Right lobe of liver (tissue), 6 donors: ENCODE measurements around the gene RAP2B. TPM values are rescaled to one million over a fixed set of nuclear protein-coding genes. Genes with fewer than 3 reads are reported as not detected.

Experiments
- ATAC-seq, 4 donors: fragments of 200-7000 bp; cut with Tn5 transposase; one replicate each; pipeline ENCODE4 v1.9.1; 2020; ENCODE audit warnings: mild to moderate bottlenecking in 4 of 4, moderate library complexity in 4 of 4
- DNase-seq, 3 donors: peaks; one replicate each; pipeline ENCODE4 v3.0.0-alpha.2; 2020
- H3K27ac ChIP-seq, 3 donors: fragments of 200-600 bp; one replicate each; pipeline ENCODE4 v1.8.0; 2022
- H3K27me3 ChIP-seq, 2 donors: fragments of 200-600 bp; one replicate each; pipeline ENCODE4 v1.8.0; 2022
- H3K36me3 ChIP-seq, 4 donors: fragments of 200-600 bp; sonication (generic) in 1 of 4; one replicate each; pipeline versions ENCODE4 v1.5.1 to v1.8.0; 2017 to 2022; ENCODE audit warnings: control low read depth in 1 of 4
- H3K4me1 ChIP-seq, 4 donors: fragments of 200-600 bp; sonication (generic) in 1 of 4; one replicate each; pipeline versions ENCODE4 v1.5.1 to v1.8.0; 2017 to 2022; ENCODE audit warnings: control low read depth in 1 of 4
- H3K4me3 ChIP-seq, 3 donors: fragments of 200-600 bp; one replicate each; pipeline ENCODE4 v1.8.0; 2022
- H3K9me3 ChIP-seq, 4 donors: fragments of 200-600 bp; sonication (generic) in 1 of 4; one replicate each; pipeline versions ENCODE4 v1.5.1 to v1.8.0; 2017 to 2022; ENCODE audit warnings: control low read depth in 1 of 4
- POLR2A ChIP-seq: fragments of 450-650 bp; IDR thresholded peaks from one replicate; pipeline ENCODE4 v1.6.1; 2017; ENCODE audit warnings: antibody characterized with exemption, mild to moderate bottlenecking
- WGBS: methylation state at CpG from one replicate; pipeline ENCODE4 v1.1.6; 2018; ENCODE audit warnings: low coverage, low lambda C conversion rate; ENCODE audit not compliant: insufficient coverage; ENCODE audit errors: missing lambda C conversion rate; 5-methylcytosine and 5-hydroxymethylcytosine counted together
- intact Hi-C, 2 donors: fragments of 100-400 bp; cut with DNase I; formaldehyde crosslinking; loops; one replicate each; pipeline versions ENCODE4 v1.11.2 to v1.14.1; 2022
- total RNA-seq, 6 experiments: library from RNA; depleted of rRNA in 2 of 6; stranded (reverse); fragments of >200 nt in 2 of 6; fragmentation: NEBNext Ultra II Directional in 3 of 6; extraction: Animal tissue kit (Norgen Biotek cat#: 25700) in 3 of 6; gene quantifications; one replicate each; pipeline versions ENCODE4 v1.1.0 to v1.2.4, GENCODE V29; 2016 to 2023
- TF ChIP-seq, protein P1 (sequence below), 4 donors: fragments of 200-600 bp in 3 of 4; fragments of 450-650 bp in 1 of 4; IDR thresholded peaks; one replicate each; pipeline versions ENCODE4 v1.5.1 to v1.8.0; 2016 to 2022; ENCODE audit warnings: antibody characterized with exemption in 4 of 4, mild to moderate bottlenecking in 2 of 4
- donor health status: DM: no; HTN: yes; CAD: no.
- donor health status: DM: no; HTN: no; CAD: no.
- donor health status: DM: no; HTN: no; CAD: no.
- donor health status: DM: no; HTN: yes; CAD: no.
- donor health status: DM: no; HTN: yes; CAD: no.

Gene RAP2B
- total RNA-seq, 6 experiments from 2014 or later, result 2.4 to 17.6 (median 4.5) TPM

DNA sequence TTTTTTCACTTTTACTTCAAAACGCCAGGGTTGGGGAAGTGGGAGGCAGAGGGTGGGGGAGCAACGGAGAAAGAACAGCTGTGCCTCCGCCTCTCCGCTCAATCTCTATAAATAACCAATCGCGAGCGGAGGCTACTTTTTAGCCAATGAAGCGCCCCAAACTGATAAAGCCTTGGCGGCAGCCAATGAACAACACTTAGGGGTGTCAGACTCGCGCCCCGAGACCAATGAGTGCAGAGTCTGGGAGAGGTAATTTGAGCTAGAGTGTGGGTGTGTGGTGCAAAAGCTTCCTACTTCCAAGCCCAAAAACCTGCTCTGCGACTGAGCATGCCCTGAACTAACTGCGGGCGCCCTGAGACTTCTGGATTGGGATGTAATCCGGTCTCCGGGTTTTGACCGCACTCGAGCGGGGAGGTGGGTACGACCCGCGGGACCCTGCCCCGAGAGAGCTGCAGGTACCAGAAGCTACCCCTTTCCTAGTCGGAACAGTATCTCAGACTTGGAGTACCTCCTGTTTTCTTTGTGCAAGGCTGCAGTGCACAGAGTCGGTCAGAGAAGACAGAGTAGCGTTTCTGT is 800 bp upstream of the RAP2B start:
- H3K27ac ChIP-seq, result peak overlapping the region; percentile 78 to 96 (median 86)
- no peaks in the 10 kb centered on the region for H3K9me3 ChIP-seq
- H3K4me1 ChIP-seq, result peaks cover 0 to 21% (median 3%) of the 10 kb centered on the region in 4 donors
- ATAC-seq, result peak; percentile 70 to 90 (median 80)
- intact Hi-C loops, result no loop called here
- H3K4me3 ChIP-seq, result peak overlapping the region; percentile 82 to 86 (median 82)
- peak; percentile 93 to 96 (median 94) for DNase-seq
- H3K27me3 ChIP-seq, result no peaks in the 10 kb centered on the region
- no peaks in the 10 kb centered on the region for H3K36me3 ChIP-seq
- TF ChIP-seq POLR2A, result peak; percentile 80
- TF ChIP-seq, protein P1, sequence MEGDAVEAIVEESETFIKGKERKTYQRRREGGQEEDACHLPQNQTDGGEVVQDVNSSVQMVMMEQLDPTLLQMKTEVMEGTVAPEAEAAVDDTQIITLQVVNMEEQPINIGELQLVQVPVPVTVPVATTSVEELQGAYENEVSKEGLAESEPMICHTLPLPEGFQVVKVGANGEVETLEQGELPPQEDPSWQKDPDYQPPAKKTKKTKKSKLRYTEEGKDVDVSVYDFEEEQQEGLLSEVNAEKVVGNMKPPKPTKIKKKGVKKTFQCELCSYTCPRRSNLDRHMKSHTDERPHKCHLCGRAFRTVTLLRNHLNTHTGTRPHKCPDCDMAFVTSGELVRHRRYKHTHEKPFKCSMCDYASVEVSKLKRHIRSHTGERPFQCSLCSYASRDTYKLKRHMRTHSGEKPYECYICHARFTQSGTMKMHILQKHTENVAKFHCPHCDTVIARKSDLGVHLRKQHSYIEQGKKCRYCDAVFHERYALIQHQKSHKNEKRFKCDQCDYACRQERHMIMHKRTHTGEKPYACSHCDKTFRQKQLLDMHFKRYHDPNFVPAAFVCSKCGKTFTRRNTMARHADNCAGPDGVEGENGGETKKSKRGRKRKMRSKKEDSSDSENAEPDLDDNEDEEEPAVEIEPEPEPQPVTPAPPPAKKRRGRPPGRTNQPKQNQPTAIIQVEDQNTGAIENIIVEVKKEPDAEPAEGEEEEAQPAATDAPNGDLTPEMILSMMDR (IDR thresholded peaks at IDR 0.05), result no peak
- WGBS, result 0% methylated on average over 24 of the region's 27 CpGs

GRCh38 chr3:153162513-153163392 is 727 bp downstream of the RAP2B start:
- no peaks in the 10 kb centered on the region for H3K36me3 ChIP-seq
- peak overlapping the region; percentile 73 to 96 (median 91) for H3K27ac ChIP-seq
- no peak for TF ChIP-seq POLR2A
- TF ChIP-seq, protein P1 (IDR thresholded peaks at IDR 0.05), result no peak
- WGBS, result 1% methylated on average over 16 of the region's 86 CpGs
- peak; percentile 45 to 68 (median 51) for DNase-seq
- peak in 2 of 4 donors; percentile 2 to 4 for ATAC-seq
- intact Hi-C loops, result no loop called here
- peak overlapping the region; percentile 82 to 86 (median 82) for H3K4me3 ChIP-seq
- no peaks in the 10 kb centered on the region for H3K27me3 ChIP-seq
- peaks cover 0 to 21% (median 3%) of the 10 kb centered on the region in 4 donors for H3K4me1 ChIP-seq
- H3K9me3 ChIP-seq, result no peaks in the 10 kb centered on the region

- no peaks in the 10 kb centered on the region for H3K36me3 ChIP-seq
- peak overlapping the region; percentile 82 to 86 (median 82) for H3K4me3 ChIP-seq
- peaks cover 0 to 16% (median 3%) of the 10 kb centered on the region in 4 donors for H3K4me1 ChIP-seq
- H3K27ac ChIP-seq, result peak overlapping the region; percentile 73 to 96 (median 91)
- H3K9me3 ChIP-seq, result no peaks in the 10 kb centered on the region
- no peak for DNase-seq
- H3K27me3 ChIP-seq, result no peaks in the 10 kb centered on the region
- 8% methylated on average over 9 of the region's 9 CpGs for WGBS
- no peak for ATAC-seq
- intact Hi-C loops, result no loop called here
- TF ChIP-seq POLR2A, result no peak
- TF ChIP-seq, protein P1 (IDR thresholded peaks at IDR 0.05), result no peak
These were observed 1.3 kb downstream of the RAP2B start for GRCh38 chr3:153163393-153163724.

DNA sequence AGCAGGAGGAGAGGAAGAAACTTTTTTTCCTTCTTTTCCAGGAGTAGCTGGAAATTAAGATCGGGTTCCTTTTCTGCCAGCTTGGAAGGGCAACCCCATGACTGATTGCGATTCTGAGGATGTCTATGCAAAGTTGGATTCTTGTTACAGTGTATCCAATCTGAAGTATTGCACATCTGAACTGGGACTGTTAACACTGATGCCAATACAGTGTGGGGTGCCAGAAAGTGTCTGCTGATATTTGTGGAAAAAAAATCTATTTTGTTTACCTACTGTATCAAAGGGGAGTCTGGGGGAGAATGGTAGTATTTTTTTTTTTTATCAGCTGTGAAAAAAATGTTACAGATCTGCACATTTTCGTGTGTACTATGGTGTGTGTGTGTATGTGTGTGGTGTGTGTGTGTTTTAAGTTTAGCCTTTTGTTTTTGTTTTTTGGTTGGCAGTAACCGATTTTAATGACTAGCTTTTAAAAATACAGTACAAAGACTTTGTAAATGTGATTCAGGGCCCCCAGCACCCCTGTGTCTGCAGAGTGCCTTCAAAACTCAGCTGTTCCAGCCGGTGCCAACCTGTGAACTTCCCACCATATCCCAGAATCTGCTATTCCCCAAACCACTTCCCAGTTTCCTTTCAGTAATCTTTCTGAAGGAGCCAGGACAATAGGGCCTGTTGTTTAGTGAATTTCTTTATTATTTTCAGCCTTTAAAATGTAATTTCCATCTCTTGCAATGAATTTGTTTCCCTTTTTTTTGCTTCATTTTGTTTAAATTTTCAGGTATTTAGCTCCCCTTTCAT is 1.9 kb downstream of the RAP2B start:
- Histone ChIP-seq H3K4me1 (peaks cover 0 to 12% (median 3%) of the 10 kb centered on the region in 4 donors), H3K4me3 (peak overlapping the region; percentile 82 to 86 (median 82)), H3K9me3 (no peaks in the 10 kb centered on the region), H3K27me3 (no peaks in the 10 kb centered on the region), H3K36me3 (no peaks in the 10 kb centered on the region), H3K27ac (peak overlapping the region in 2 of 3 donors; percentile 91 to 96)
- intact Hi-C loops, result no loop called here
- 17% methylated on average over 5 of the region's 5 CpGs for WGBS
- DNase-seq (no peak), ATAC-seq (no peak)
- TF ChIP-seq, protein P1 (IDR thresholded peaks at IDR 0.05), result no peak
- TF ChIP-seq POLR2A, result no peak
